Testis (tissue), 2 donors: ENCODE results near the gene SMPD2.

ENCODE experiments used
- CTCF ChIP-seq, 3 experiments: fragments of 450-650 bp in 2 of 3; fragments of 200-600 bp in 1 of 3; sonication (generic) in 1 of 3; IDR thresholded peaks; one replicate each; pipeline ENCODE4 v1.5.1; 2016 to 2019; ENCODE audit warnings: antibody characterized with exemption in 3 of 3, mild to moderate bottlenecking in 2 of 3, moderate library complexity in 1 of 3
- POLR2A ChIP-seq: fragments of 450-650 bp; IDR thresholded peaks from one replicate; pipeline ENCODE4 v1.6.1; 2017; ENCODE audit warnings: antibody characterized with exemption, mild to moderate bottlenecking, moderate library complexity

- TF ChIP-seq CTCF (IDR thresholded peaks at IDR 0.05) (no peak), POLR2A (no peak)
These were observed 37.8 kb downstream of the SMPD2 start for GRCh38 chr6:109478222-109478805.
